Cardiac fibroblast (primary cell): ENCODE data around the gene PPP1CC.
"Not testable (repeated sequence)": the region's sequence is repeated elsewhere in the genome, so short reads cannot be mapped to it uniquely, and the experiment has no call there.

Experiments used
- DNase-seq, 2 donors: peaks; one replicate each; pipeline versions ENCODE4 v3.0.0 to v3.0.0-alpha.2; 2010; ENCODE audit warnings: low read depth in 2 of 2
- H3K4me3 ChIP-seq, 2 donors: replicated peaks in 1 of 2; 1 replicate in 1 of 2; 2 replicates in 1 of 2; pipeline ENCODE4 v1.5.1; 2011; ENCODE audit warnings: low read depth in 2 of 2, low read length in 2 of 2, mild to moderate bottlenecking in 2 of 2, moderate library complexity in 1 of 2
- TF ChIP-seq, protein P1 (sequence below): IDR thresholded peaks from one replicate; pipeline ENCODE4 v1.5.1; 2011; ENCODE audit warnings: low read depth, mild to moderate bottlenecking, low read length, inconsistent platforms

The PPP1CC gene

DNA sequence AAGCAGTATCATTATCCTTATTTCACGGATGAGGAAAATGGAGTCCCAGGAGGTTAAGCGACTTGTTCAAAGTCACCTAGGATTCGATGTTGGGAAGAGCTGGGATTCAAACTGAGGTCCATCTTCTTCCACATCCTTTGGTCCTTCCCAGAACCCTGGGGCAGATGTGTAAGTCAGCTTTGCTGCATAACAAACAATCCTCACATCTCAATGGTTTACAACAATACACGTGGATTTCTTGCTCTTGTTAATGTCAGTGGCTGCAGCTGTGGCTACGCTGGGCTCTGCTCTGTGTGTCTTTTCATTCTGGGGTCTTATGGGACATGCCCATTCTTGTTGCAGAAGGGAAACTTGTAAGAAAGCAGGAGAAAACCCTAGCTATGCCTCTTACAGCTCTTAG lies 26.3 kb upstream of the PPP1CC start:
- TF ChIP-seq, protein P1, sequence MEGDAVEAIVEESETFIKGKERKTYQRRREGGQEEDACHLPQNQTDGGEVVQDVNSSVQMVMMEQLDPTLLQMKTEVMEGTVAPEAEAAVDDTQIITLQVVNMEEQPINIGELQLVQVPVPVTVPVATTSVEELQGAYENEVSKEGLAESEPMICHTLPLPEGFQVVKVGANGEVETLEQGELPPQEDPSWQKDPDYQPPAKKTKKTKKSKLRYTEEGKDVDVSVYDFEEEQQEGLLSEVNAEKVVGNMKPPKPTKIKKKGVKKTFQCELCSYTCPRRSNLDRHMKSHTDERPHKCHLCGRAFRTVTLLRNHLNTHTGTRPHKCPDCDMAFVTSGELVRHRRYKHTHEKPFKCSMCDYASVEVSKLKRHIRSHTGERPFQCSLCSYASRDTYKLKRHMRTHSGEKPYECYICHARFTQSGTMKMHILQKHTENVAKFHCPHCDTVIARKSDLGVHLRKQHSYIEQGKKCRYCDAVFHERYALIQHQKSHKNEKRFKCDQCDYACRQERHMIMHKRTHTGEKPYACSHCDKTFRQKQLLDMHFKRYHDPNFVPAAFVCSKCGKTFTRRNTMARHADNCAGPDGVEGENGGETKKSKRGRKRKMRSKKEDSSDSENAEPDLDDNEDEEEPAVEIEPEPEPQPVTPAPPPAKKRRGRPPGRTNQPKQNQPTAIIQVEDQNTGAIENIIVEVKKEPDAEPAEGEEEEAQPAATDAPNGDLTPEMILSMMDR, result no peak
- DNase-seq, result no peak
- no peak overlapping the region for H3K4me3 ChIP-seq

DNA sequence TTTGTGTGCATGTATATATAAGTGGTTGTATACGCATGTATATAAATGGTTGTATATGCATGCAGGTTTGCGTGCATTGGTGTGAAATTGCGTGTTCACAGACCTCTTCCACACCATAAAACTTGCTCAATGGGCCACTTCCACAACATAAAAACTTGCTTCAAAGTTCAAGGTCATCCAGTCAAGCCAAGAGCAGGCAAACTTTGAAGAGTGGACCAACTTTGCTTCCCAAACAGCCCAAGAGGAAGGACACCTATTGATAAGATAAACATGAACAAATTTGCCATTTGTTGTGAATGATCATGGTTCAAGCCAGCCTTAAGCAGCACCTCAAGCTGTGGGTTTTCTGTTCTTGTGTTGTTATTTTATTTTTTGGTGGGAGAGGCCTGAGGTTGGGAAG lies 25.2 kb upstream of the PPP1CC start:
- no peak for DNase-seq
- TF ChIP-seq, protein P1, result no peak

DNA sequence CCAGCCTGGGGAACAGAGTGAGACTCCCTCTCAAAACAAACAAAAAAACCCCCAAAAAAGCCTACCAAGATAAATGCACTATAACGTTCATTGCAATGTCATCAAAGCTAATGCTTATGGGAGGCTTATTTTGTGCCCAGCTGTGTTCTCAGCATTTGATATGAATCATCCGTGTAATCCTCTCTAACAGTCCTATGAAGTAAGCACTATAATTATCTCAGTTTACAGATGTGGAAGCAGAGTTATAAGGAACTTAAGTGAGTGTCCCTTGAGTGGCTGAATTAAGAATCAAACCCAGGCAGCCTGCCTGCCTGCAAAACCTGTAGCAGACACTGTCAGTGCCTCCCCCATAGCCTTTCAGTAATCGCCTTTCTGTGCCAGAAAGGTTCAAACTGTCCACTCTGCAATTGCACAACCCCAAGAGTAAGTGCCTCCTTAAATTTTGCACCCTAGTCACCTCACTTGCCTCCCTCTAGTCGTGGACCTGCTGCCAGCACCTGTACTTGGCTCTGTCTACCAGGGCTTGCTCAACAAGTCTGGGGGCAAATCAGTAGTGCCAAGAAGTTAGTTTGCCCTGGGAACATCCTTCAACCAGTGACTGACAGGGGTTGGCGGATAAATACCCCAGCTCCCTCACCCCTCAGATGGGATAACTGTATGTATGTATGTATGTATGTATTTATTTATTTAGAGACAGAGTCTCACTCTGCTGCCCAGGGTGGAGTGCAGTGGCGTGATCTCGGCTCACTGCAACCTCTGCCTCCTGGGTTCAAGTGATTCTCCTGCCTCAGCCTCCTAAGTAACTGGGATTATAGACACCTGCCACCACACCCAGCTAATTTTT lies 23.8 kb upstream of the PPP1CC start:
- no peak for DNase-seq
- no peak overlapping the region for H3K4me3 ChIP-seq
- TF ChIP-seq, protein P1, result no peak

More for the DNA sequence above, 25.2 kb upstream of the PPP1CC start:
- H3K4me3 ChIP-seq, result no peak overlapping the region

DNA sequence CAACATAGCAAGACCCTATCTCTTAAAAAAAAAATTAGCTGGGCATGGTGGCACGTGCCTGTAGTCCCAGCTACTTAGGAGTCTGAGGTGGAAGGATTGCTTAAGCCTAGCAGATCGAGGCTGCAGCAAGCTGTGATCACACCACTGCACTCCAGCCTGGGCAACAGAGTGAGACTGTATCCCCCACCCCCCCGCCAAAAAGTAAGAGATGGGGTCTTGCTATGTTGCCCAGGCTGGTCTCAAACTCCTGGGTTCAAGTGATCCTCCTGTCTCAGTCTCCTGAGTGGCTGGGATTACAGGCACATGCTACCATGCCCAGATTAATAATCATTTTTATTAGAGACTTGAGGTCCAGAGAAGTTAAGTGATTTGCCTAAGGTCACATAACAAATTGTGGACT lies 22.9 kb upstream of the PPP1CC start:
- H3K4me3 ChIP-seq, DNase-seq: not testable (repeated sequence)

DNA sequence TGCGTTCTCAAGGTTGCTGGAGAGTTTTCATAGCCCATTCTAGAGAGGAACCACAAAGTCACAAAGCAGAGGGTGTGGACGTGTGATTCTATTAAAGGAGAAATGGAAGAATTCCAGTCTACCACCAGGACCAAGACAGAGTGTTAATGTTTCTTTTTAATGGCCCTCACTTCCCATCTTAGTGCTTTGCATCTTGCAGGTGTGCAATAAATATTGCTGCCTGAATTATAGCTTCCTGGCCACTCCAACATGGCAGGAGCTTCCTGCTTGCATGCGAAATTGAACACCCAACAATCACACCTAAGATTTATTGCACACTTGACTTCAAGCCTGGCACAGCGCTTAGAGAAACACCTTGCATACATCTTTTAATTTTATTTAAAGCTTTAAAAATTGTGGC lies 22.4 kb upstream of the PPP1CC start:
- no peak overlapping the region for H3K4me3 ChIP-seq
- TF ChIP-seq, protein P1, result no peak
- no peak for DNase-seq

DNA sequence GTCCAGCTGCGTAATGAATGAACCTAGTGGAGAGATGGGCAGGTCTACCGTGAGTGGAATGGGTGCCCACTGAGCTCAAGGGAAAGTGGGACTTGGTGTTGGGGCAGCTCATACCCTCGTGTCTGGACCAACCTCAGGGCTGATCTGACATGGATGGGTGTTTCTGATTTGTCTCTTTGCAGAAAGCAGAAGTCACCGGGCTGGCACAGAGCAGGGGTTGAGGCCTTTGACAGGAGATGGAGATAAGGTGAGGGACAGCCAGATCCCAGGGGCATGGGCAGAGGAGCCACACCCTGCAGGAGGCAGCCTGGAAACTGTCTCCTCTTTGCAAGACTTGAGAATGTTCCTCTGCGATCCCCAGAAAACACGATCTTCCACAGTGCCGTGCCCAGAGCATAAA lies 20.9 kb upstream of the PPP1CC start:
- H3K4me3 ChIP-seq, result no peak overlapping the region
- no peak for DNase-seq
- TF ChIP-seq, protein P1, result no peak

DNA sequence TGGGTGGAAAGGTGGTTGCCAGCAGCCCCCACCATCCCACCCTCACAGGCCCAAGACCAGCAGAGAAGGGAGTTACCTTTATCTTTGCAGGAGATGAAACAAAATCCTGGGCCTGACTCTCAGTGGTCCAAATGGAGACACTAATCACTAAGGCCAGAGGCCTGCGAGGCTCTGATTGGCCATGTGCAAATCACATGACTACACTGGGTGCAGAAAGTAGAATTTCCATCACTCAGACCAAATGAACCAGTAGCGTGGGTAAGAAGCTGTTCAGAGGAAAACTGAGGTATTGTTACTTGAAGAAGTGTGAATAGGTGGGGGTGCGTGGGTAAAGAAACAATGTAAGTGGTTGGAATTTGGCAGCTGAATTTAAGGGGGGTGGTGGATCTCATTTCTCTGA lies 20.2 kb upstream of the PPP1CC start:
- DNase-seq, result no peak
- no peak overlapping the region for H3K4me3 ChIP-seq
- TF ChIP-seq, protein P1, result no peak
